Measurements from ENCODE around the gene CYTH1.

Gene CYTH1

DNA sequence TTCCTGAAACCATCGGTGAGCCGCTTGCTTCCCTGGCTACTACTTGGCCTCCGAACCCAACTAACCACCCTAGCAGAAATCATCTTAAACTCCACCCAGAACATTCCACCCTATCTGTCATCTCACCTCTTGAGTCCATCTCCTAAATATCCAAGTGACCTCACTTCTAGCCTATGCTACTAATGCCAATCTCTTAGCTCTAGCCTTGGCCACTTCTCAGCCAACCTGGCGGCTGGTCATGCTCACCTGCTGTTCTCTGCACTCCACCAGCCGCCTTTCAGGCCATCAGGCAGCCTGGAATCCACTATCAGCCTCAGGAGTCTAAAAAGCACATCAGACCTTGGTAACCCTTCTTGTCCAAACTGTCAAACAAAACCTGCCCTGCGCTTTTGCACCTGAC is 11.9 kb upstream of the CYTH1 start:
- TF ChIP-seq, protein P1, sequence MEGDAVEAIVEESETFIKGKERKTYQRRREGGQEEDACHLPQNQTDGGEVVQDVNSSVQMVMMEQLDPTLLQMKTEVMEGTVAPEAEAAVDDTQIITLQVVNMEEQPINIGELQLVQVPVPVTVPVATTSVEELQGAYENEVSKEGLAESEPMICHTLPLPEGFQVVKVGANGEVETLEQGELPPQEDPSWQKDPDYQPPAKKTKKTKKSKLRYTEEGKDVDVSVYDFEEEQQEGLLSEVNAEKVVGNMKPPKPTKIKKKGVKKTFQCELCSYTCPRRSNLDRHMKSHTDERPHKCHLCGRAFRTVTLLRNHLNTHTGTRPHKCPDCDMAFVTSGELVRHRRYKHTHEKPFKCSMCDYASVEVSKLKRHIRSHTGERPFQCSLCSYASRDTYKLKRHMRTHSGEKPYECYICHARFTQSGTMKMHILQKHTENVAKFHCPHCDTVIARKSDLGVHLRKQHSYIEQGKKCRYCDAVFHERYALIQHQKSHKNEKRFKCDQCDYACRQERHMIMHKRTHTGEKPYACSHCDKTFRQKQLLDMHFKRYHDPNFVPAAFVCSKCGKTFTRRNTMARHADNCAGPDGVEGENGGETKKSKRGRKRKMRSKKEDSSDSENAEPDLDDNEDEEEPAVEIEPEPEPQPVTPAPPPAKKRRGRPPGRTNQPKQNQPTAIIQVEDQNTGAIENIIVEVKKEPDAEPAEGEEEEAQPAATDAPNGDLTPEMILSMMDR (IDR thresholded peaks at IDR 0.05; ENCODE audit: low read depth, low read length), result no peak
- DNase-seq (ENCODE audit: extremely low read depth, low read depth), result no peak

DNA sequence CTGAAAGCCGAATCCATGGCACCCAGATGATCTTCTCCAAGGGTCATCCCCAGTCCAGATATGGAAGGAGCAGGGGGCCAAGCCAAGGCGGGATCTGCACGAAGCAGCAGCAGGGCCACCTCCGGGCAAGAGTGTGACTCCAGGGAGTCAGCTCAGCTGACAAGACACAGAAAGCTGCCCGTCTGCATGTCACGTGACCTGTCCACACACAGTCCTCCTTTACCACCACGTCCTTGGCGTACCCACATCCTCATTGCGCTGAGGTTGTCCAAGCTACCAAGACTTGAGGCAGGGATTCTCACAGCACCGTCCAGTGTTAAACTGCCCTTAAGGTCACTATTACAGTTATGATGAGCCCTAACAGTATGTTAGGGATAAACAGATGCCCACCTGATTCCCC is 11.3 kb upstream of the CYTH1 start:
- TF ChIP-seq, protein P1 (IDR thresholded peaks at IDR 0.05; ENCODE audit: low read depth, low read length), result no peak

DNA sequence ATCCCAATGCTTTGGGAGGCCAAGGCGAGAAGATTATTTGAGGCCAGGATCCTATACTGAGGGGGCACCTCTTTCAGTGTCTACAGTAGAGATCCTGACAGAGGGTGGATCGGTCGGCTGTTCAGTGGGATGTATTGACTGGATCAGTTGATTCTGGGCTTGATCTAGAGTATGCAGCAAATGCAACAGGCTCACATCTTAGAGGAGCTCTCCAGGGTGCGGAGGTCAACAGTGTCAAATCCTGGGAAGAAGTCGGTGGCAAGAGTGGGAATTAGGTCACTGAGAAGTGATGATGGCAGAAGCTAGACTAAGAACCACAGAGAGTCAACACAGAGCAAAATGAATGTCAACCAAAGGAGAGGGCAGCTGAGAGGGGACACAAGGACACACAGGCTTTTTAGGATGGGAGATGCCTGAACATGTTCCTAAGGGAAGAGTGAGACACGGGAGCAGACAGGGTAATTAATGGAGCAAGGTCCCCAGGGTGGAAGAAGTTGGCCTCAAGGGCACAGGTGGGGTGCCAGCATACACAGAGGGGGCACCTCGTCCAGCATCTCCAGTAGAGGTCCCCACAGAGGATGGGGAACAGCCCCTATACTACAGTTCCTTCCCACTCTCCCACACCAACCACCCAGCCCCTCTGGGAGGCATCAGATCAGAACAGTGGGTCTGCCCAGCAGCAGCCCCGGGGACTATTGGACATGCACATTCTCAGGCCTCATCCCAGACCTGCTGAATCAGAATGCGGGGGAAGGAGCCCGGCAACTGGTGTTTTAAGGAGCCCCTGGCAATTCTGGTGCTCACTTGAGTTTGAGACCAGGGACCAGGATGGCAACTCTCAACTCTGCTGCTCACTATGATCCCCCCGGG is 10.0 kb upstream of the CYTH1 start:
- TF ChIP-seq, protein P1 (IDR thresholded peaks at IDR 0.05; ENCODE audit: low read depth, low read length), result no peak
- DNase-seq (ENCODE audit: extremely low read depth, low read depth), result no peak

More for the DNA sequence above, 11.3 kb upstream of the CYTH1 start:
- no peak for DNase-seq (ENCODE audit: extremely low read depth, low read depth)

DNA sequence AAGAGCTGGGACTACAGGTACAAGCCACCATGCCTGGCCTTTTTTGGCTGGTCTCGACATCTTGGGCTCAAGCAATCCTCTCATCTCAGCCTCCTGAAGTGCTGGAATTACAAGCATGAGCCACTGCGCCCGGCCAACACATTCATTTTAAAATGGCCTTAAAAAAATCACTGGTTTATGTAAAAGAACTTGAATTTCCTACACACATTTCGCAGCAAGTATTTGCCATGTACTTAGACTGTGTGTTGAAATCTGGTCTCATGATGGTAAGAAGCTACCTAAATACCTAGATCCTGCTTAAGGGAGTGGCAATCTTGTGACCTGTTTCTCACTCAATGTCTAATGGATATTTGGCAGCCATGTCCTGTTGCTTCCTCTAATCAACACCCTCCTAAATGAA is 8.5 kb upstream of the CYTH1 start:
- no peak for DNase-seq (ENCODE audit: extremely low read depth, low read depth)
- TF ChIP-seq, protein P1 (IDR thresholded peaks at IDR 0.05; ENCODE audit: low read depth, low read length), result no peak

DNA sequence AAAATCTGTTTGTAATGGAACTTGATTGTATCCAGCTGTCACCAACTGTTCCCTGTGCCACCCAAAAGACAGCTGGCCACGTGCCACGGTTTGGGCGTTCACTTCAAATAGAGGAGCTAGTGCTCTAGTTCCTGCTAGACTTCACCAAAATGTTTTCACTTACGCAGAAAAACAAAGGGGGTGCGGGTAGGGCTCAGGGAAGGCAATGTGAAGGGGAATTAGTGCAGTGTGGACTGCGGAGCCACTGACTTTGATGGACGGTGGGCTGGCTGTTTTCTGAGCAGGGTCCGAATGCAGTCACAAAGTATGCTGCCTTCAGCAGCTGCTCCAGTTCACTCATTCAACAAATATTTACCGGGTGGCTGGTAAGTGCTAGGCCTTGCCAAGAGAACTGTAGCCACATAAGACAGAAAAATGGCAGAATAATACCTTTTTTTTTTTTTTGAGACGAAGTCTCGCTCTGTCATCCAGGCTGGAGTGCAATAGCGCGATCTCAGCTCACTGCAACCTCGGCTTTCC is 7.6 kb upstream of the CYTH1 start:
- no peak for DNase-seq (ENCODE audit: extremely low read depth, low read depth)
- TF ChIP-seq, protein P1 (IDR thresholded peaks at IDR 0.05; ENCODE audit: low read depth, low read length), result no peak

DNA sequence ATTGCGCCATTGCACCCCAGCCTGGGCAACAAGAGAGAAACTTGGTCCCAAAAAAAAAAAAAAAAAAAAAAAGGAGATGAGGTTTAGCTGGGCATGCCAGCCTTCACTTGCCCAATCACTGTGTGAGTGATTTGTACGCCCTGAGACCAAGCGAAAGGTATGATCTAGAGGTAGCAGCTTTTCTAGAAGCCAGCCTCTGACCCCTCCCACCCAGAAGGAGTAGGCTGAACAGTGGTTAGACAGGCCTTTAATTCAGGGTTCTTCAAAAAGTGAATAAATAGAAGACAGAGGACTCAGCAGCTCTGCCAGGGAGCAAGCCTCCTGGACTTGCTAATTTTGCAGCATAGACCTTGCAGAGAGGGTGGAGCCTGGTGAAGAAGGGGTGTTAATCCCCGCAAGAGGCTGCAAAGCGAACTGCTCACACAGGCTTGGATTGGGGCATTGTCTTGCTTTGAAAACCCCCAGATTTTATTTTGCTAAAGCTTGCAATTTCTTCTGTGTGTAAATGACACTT is 7.1 kb upstream of the CYTH1 start:
- DNase-seq (ENCODE audit: extremely low read depth, low read depth), result no peak
- TF ChIP-seq, protein P1 (IDR thresholded peaks at IDR 0.05; ENCODE audit: low read depth, low read length), result no peak

DNA sequence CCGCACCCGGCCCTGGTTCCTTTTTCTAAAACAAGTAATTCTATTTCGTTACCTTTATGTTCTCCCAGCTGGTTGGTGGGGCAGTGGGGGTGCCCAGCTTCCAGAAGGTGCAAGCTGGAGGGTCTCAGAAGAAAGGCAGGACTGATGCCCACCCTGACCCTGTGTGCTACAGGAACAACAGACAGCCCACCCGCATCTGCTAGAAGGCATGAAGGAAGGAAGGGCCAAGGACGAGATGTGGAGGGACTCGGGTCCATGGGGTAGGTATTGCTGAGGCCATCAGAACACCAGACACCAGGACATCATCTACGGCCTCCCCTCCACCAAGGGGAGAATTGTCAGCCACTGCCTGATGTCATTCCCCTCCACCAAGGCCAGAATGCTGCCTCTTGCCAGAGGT is 6.4 kb upstream of the CYTH1 start:
- DNase-seq (ENCODE audit: extremely low read depth, low read depth), result no peak
- TF ChIP-seq, protein P1 (IDR thresholded peaks at IDR 0.05; ENCODE audit: low read depth, low read length), result no peak

Measured in AG09319 (cell line).